Brain microvascular endothelial cell (primary cell): ENCODE data around the gene UBE2R2.
"Not testable (repeated sequence)": the region's sequence is repeated elsewhere in the genome, so short reads cannot be mapped to it uniquely, and the experiment has no call there.

Source experiments
- DNase-seq: peaks from one replicate; pipeline ENCODE4 v3.0.0-alpha.2; 2020
- H3K27ac ChIP-seq: fragments of 250-450 bp; sonication (Bioruptor Pico); 2 replicates; pipeline ENCODE4 v1.5.1; 2020; ENCODE audit warnings: mild to moderate bottlenecking, moderate library complexity
- H3K27me3 ChIP-seq: fragments of 250-450 bp; sonication (Bioruptor Pico); replicated peaks from 2 replicates; pipeline ENCODE4 v1.5.1; 2020; ENCODE audit warnings: mild to moderate bottlenecking
- H3K36me3 ChIP-seq: fragments of 250-450 bp; sonication (Bioruptor Pico); replicated peaks from 2 replicates; pipeline ENCODE4 v1.5.1; 2020; ENCODE audit warnings: mild to moderate bottlenecking
- H3K4me3 ChIP-seq: 2 replicates; pipeline ENCODE4 v1.5.1; 2011; ENCODE audit warnings: low read depth, mild to moderate bottlenecking, control low read depth, low read length, moderate library complexity
- in situ Hi-C: cut with HindIII; loops from 2 replicates; pipeline ENCODE4 v1.10.0; 2017; ENCODE audit warnings: low sequenced_read_pairs, low pct_ligation_motif_present
- TF ChIP-seq, protein P1 (sequence below): IDR thresholded peaks from 2 replicates; pipeline ENCODE4 v1.5.1; 2011; ENCODE audit warnings: low read depth, mild to moderate bottlenecking, moderate library complexity, low read length, control low read depth, inconsistent platforms; ENCODE audit errors: missing control alignments

The UBE2R2 gene

DNA sequence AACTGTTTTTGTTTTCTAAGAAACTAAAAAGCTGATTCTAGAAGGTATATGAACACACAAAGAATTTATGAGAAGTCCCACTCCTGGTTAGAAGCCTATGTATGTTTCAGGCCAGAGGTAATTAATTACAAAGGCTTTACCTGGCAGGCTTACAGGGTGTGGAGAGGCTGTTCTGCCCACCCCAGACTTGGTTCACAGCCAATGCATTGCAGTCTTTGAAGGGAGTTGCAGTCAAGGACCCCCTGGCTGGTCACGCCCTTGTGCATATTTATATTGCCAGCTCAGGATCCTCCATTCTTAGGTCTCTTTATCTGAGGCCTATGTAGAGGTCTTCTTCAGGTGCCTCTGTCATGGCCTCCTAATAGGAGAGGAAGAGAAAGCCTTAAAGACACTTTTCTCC lies 35.2 kb upstream of the UBE2R2 start:
- Histone ChIP-seq H3K36me3 (no peaks in the 10 kb centered on the region), H3K27ac (no peak overlapping the region), H3K27me3 (no peaks in the 10 kb centered on the region), H3K4me3 (no peak overlapping the region)
- in situ Hi-C loops, result no loop called here
- no peak for DNase-seq
- TF ChIP-seq, protein P1, sequence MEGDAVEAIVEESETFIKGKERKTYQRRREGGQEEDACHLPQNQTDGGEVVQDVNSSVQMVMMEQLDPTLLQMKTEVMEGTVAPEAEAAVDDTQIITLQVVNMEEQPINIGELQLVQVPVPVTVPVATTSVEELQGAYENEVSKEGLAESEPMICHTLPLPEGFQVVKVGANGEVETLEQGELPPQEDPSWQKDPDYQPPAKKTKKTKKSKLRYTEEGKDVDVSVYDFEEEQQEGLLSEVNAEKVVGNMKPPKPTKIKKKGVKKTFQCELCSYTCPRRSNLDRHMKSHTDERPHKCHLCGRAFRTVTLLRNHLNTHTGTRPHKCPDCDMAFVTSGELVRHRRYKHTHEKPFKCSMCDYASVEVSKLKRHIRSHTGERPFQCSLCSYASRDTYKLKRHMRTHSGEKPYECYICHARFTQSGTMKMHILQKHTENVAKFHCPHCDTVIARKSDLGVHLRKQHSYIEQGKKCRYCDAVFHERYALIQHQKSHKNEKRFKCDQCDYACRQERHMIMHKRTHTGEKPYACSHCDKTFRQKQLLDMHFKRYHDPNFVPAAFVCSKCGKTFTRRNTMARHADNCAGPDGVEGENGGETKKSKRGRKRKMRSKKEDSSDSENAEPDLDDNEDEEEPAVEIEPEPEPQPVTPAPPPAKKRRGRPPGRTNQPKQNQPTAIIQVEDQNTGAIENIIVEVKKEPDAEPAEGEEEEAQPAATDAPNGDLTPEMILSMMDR, result no peak

DNA sequence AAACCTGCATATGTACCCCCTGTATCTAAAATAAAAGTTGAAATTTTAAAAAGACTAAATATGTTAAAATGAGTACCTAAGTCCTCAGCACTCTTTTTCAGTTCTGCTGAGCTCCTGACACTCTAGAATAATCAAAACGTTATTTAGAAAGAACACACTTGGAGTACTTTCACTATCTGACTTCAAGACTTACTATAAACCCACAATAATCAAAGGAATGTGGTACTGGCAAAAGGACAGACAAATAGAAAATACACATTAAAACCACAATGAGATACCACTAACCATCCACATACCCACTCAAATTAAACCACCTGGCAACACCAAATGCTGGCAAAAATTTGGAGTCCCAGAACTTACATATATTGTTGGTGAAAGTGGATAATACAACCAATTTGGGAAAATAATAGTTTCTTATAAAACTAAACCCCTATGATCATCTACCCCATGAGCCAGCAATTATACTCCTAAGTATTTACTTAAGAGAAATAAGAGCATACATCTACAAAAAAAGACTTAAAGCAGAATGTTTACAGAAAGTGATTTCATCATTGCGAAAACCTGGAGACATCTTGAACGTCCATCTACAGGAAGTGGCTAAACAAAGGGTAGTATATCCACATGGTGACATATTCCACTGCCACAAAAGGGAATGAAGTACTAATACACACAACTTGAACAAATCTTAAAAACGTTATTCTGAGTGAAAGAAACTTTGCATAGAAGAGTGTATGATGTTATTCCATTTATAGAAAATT lies 34.4 kb upstream of the UBE2R2 start:
- no peaks in the 10 kb centered on the region for H3K27me3 ChIP-seq
- H3K4me3 ChIP-seq, result no peak overlapping the region
- in situ Hi-C loops, result no loop called here
- TF ChIP-seq, protein P1, result no peak
- DNase-seq, result no peak
- H3K36me3 ChIP-seq, result no peaks in the 10 kb centered on the region
- H3K27ac ChIP-seq, result no peak overlapping the region

DNA sequence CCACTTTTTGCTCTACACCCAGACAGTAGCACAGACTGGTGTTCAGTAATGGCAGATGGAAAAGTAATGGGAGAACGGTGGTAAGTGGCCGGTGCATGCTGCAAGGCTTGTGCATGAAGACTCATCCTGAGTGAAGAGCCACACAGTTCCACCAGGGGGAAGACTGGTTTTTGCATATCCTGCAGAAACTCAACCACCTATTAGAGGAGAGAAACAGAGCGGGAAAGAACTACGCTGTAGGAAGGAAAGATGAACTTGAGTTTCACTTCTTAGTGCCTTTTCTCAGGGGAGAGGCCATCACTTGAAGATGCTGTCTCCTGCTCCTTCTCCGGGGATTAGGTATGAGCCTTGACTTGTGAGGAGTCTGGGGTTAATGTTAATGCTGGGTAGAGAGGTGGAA lies 31.0 kb upstream of the UBE2R2 start:
- TF ChIP-seq, protein P1, result peak; percentile 64
- Histone ChIP-seq H3K4me3 (no peak overlapping the region), H3K27ac (no peak overlapping the region), H3K36me3 (no peaks in the 10 kb centered on the region), H3K27me3 (no peaks in the 10 kb centered on the region)
- DNase-seq, result no peak
- in situ Hi-C loops, result no loop called here

DNA sequence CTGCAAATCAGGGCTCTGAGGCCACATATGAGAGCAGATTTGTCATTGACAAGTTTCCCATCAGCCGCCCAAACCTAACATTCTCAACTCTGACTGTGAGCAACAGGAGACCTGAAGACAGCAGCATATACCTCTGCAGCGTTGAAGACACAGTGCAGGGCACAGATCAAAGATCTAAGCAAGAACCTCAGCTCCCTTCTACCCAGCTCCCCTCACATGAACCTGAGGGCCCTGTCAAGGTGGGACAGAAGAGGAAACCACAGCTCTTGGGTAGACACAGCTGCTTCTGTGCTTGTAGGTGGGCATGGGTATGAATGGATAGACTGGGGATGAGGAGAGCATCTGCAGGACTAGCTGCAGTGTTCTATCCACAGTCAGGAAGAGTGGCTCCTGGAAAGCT lies 30.3 kb upstream of the UBE2R2 start:
- in situ Hi-C loops, result no loop called here
- no peak for DNase-seq
- H3K27ac ChIP-seq, result no peak overlapping the region
- no peak overlapping the region for H3K4me3 ChIP-seq
- H3K27me3 ChIP-seq, result no peaks in the 10 kb centered on the region
- H3K36me3 ChIP-seq, result no peaks in the 10 kb centered on the region
- TF ChIP-seq, protein P1, result no peak

DNA sequence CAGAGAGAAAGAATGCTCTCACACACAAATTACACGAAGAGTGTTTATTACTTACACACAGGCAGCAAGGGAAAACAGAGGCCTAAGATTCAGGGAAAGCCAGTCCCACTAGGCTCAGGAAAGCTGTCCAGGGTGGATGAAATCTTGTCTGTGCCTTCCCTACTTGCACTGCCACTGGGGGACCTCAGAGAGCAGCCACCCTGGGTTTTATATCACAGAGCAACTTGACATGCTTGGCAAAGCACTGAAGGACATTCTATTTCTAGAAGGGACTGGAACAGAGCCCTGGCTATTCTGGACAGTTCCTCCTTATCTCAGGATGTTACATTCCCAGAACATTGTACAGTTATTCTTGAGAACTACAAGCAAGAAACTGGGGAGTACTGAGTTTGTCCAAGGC lies 29.1 kb upstream of the UBE2R2 start:
- H3K27ac ChIP-seq, result no peak overlapping the region

DNA sequence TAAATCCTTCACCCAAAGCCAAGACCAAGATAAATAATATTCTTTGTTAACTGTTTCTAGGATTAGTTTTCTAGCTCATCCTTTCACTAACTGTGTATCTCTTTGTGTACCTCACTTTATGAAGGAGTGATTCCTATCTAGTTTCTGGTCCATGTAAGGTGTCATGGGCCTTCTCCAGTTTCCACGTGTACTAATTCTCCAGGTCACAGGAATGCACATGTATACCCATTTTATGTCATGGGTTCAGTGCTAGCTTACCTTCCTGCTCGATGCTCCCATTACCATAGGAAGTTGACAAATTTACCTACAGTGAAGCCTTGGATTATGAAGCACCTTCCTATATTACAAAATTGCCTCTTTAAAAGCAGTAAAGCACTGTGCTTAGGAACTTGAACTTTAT lies 27.5 kb upstream of the UBE2R2 start:
- DNase-seq, in situ Hi-C loops, H3K36me3 ChIP-seq, H3K27me3 ChIP-seq, H3K4me3 ChIP-seq, H3K27ac ChIP-seq: not testable (repeated sequence)

More for the DNA sequence above, 29.1 kb upstream of the UBE2R2 start:
- DNase-seq, result no peak
- in situ Hi-C loops, result no loop called here
- TF ChIP-seq, protein P1, result peak; percentile 7
- Histone ChIP-seq H3K27me3 (no peaks in the 10 kb centered on the region), H3K4me3 (no peak overlapping the region), H3K36me3 (no peaks in the 10 kb centered on the region)
